ENCODE results near the gene STRN.
"Not testable (repeated sequence)": the region's sequence is repeated elsewhere in the genome, so short reads cannot be mapped to it uniquely, and the experiment has no call there.

The STRN gene

DNA sequence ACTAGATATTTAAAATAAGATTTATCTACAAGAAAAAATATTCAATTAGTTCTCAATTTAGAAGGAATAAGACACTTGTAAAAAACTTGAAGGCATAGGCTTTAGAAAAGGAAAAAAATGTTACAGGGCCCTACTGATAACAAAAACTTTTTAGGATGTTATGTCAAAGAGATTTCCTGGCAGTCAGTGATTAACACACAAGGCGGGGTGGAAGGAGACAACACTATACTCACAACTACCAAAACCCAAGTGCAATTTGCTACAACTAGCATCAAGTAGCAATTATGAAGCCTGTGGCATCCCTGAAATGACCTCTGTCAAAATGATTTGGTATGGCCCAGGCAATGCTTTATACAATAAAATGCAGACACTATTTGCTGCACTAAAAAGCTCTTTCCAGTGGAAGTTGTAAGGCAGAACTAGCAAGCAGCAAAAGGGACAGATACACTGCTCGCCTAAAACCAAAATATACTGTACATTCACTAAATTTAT is 15.3 kb downstream of the STRN start:
- DNase-seq (ENCODE audit: insufficient read length, low spot score): no peak
- FAIRE-seq: no peak
- TF ChIP-seq, protein P1, sequence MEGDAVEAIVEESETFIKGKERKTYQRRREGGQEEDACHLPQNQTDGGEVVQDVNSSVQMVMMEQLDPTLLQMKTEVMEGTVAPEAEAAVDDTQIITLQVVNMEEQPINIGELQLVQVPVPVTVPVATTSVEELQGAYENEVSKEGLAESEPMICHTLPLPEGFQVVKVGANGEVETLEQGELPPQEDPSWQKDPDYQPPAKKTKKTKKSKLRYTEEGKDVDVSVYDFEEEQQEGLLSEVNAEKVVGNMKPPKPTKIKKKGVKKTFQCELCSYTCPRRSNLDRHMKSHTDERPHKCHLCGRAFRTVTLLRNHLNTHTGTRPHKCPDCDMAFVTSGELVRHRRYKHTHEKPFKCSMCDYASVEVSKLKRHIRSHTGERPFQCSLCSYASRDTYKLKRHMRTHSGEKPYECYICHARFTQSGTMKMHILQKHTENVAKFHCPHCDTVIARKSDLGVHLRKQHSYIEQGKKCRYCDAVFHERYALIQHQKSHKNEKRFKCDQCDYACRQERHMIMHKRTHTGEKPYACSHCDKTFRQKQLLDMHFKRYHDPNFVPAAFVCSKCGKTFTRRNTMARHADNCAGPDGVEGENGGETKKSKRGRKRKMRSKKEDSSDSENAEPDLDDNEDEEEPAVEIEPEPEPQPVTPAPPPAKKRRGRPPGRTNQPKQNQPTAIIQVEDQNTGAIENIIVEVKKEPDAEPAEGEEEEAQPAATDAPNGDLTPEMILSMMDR (IDR thresholded peaks at IDR 0.05; ENCODE audit: insufficient read depth, missing control alignments): no peak

GRCh38 chr2:36949845-36950244 is 16.5 kb downstream of the STRN start:
- FAIRE-seq (no peak), DNase-seq (ENCODE audit: insufficient read length, low spot score) (no peak)
- TF ChIP-seq, protein P1 (IDR thresholded peaks at IDR 0.05; ENCODE audit: insufficient read depth, missing control alignments): no peak

DNA sequence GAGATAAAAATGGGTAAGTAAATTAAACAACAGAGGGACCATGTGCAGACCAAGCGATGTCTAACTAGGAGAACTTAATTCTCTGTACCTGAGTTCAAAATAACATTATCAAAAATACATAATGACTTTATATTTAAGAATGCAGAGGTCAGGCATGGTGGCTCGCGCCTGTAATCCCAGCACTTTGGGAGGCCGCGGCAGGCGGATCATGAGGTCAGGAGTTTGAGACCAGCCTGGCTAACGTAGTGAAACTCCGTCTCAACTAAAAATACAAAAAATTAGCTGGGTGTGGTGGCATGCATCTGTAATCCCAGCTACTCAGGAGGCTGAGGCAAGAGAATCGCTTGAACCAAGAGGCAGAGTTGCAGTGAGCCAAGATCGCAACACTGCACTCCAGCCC is 21.1 kb downstream of the STRN start:
- FAIRE-seq; DNase-seq (ENCODE audit: insufficient read length, low spot score): not testable (repeated sequence)

GRCh38 chr2:36941867-36942266 is 24.5 kb downstream of the STRN start:
- TF ChIP-seq, protein P1 (IDR thresholded peaks at IDR 0.05; ENCODE audit: insufficient read depth, missing control alignments): no peak
- FAIRE-seq (no peak), DNase-seq (ENCODE audit: insufficient read length, low spot score) (no peak)

DNA sequence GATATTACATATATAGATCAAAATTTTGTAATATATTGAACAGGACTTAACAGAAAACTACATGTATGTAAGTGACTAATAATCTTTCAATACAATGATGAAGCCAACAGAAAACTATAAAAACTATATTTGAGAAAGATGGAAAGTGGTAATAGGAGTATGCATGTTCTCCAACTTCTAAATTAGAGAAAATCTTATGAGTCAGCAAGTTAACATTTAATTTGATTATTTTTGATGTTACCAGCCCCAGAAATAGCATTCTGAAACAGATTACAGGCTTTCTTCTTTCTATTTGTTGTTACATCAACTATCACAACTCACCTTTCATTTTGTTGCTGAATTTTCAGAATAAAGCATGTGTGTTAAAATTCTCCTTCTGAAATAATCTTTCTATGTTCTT is 29.8 kb downstream of the STRN start:
- not testable (repeated sequence) for DNase-seq (ENCODE audit: insufficient read length, low spot score); FAIRE-seq

DNA sequence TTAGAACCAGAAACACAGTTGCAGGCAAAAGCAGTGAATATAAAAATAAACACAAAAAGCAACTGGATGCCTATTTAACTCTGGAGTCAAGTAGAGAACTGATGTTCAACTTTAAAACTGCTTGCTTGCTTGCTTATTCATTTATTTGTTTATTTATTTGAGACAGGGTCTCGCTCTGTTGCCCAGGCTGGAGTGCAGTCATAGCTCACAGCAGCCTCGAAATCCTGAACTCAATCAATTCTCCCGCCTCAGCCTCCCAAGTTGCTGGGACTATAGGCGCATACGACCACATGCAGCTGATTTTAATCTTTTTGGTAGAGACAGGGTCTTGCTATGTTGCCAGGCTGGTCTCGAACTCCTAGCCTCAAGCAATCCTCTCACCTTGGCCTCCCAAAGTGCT is 34.6 kb downstream of the STRN start:
- not testable (repeated sequence) for FAIRE-seq; DNase-seq (ENCODE audit: insufficient read length, low spot score)

DNA sequence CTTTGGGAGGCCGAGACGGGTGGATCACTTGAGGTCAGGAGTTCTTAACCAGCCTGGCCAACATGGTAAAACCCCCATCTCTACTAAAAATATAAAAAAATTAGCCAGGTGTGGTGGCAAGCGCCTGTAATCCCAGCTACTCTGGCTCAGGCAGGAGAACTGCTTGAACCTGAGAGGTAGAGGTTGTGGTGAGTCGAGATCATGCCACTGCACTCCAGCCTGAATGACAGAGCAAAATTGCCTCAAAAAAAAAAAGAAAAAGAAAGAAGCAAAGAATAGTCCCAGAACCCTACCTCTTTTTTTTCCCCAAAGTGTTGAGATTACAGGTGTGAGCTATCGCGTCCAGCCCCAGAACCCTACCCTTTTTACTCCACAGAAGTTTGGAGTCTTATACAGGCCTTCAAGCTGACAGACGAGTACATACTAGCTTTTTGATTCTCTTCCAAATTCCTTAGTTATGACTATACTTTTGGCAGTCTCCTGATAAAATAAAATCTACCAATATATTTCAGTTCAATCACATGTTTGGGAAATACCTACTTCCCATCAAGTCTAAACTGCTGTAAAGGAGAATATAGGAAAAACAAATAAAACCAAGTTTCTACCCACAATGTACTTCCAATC is 35.4 kb downstream of the STRN start:
- FAIRE-seq; DNase-seq (ENCODE audit: insufficient read length, low spot score): not testable (repeated sequence)

- FAIRE-seq; DNase-seq (ENCODE audit: insufficient read length, low spot score): not testable (repeated sequence)
These were observed 39.9 kb downstream of the STRN start for GRCh38 chr2:36926175-36927132.

DNA sequence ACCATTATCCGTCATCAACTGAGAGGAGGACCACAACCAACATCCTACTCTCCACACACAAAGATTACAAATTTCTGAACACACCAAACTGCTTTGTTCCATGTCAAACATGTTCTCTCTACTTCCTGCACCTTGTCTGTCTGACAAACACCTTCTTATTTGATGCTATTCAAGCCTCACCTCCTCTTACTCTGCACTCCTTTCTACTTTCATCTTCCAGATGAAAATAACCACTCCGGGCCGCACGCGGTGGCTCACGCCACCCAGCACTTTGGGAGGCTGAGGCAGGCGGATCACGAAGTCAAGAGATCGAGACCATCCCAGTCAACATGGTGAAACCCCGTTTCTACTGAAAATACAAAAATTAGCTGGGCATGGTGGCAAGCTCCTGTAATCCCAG is 43.7 kb downstream of the STRN start:
- DNase-seq (ENCODE audit: insufficient read length, low spot score); FAIRE-seq: not testable (repeated sequence)

DNA sequence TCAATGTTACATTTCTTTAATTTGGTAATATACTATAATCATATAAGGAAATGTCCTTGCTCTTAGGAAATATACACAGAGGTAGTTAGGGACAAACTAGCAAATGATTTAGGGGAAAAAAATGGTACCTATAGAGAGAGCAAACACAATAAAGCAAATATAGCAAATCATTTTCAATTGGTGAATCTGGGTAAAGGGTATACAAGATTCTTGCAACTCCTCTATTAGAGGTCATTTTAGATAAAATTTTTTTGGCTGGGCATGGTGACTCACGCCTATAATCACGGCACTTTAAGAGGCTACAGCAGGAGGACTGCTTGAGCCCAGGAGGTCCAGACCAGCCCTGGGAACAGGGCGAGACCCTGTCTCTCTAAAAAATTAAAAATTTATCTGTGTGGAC is 44.4 kb downstream of the STRN start:
- FAIRE-seq: no peak
- TF ChIP-seq, protein P1 (IDR thresholded peaks at IDR 0.05; ENCODE audit: insufficient read depth, missing control alignments): no peak
- DNase-seq (ENCODE audit: insufficient read length, low spot score): no peak
